Epidermal melanocyte (primary cell): ENCODE results near the gene FBXL3.

ENCODE experiments used
- DNase-seq: peaks from one replicate; pipeline ENCODE4 v3.0.0; 2011; ENCODE audit warnings: low spot score; ENCODE audit not compliant: insufficient read length

Gene FBXL3

GRCh38 chr13:77026861-77027621 lies at the start of gene FBXL3:
TSS of gene FBXL3 (minus strand) at chr13:77027159. CDS start at chr13:77021860, 5,299 bp downstream.
- DNase-seq = peak; percentile 65

- no peak for DNase-seq
Observed at GRCh38 chr13:77067519-77067918, 40.6 kb upstream of the FBXL3 start.

- DNase-seq = no peak
Observed at GRCh38 chr13:77065461-77066147, 38.6 kb upstream of the FBXL3 start.

GRCh38 chr13:77062097-77062496 lies 35.1 kb upstream of the FBXL3 start:
- DNase-seq = no peak

GRCh38 chr13:77061362-77061761 lies 34.4 kb upstream of the FBXL3 start:
- no peak for DNase-seq

- DNase-seq = no peak
Observed at GRCh38 chr13:77056886-77057285, 29.9 kb upstream of the FBXL3 start.

GRCh38 chr13:77056382-77056781 lies 29.4 kb upstream of the FBXL3 start:
- DNase-seq = no peak

GRCh38 chr13:77055158-77055557 lies 28.2 kb upstream of the FBXL3 start:
- DNase-seq = no peak

- DNase-seq = no peak
Observed at GRCh38 chr13:77053192-77053591, 26.2 kb upstream of the FBXL3 start.

- DNase-seq = no peak
Observed at GRCh38 chr13:77048681-77049080, 21.7 kb upstream of the FBXL3 start.

GRCh38 chr13:77047649-77048343 lies 20.8 kb upstream of the FBXL3 start:
- DNase-seq = no peak

- no peak for DNase-seq
Observed at GRCh38 chr13:77042566-77043177, 15.7 kb upstream of the FBXL3 start.

- DNase-seq = no peak
Observed at GRCh38 chr13:77040835-77041234, 13.9 kb upstream of the FBXL3 start.

GRCh38 chr13:77040076-77040475 lies 13.1 kb upstream of the FBXL3 start:
- no peak for DNase-seq

GRCh38 chr13:77038907-77039480 lies 12.0 kb upstream of the FBXL3 start:
- DNase-seq = no peak

- no peak for DNase-seq
Observed at GRCh38 chr13:77036279-77036678, 9.3 kb upstream of the FBXL3 start.

GRCh38 chr13:77034881-77035280 lies 7.9 kb upstream of the FBXL3 start:
- DNase-seq = no peak

GRCh38 chr13:77033717-77034302 lies 6.9 kb upstream of the FBXL3 start:
- no peak for DNase-seq

GRCh38 chr13:77031656-77032243 lies 4.8 kb upstream of the FBXL3 start:
- no peak for DNase-seq

GRCh38 chr13:77029436-77029835 lies 2.5 kb upstream of the FBXL3 start:
- no peak for DNase-seq

- no peak for DNase-seq
Observed at GRCh38 chr13:77028202-77028601, 1.2 kb upstream of the FBXL3 start.
